NCI-H128 (cell line): ENCODE data around the gene EPHB1.
"Not testable (repeated sequence)": the region's sequence is repeated elsewhere in the genome, so short reads cannot be mapped to it uniquely, and the experiment has no call there.

Experiments
- DNase-seq: peaks from one replicate; lab custom pipeline; 2025; ENCODE audit not compliant: unreplicated experiment; lab: John Stamatoyannopoulos, UW

Gene EPHB1

DNA sequence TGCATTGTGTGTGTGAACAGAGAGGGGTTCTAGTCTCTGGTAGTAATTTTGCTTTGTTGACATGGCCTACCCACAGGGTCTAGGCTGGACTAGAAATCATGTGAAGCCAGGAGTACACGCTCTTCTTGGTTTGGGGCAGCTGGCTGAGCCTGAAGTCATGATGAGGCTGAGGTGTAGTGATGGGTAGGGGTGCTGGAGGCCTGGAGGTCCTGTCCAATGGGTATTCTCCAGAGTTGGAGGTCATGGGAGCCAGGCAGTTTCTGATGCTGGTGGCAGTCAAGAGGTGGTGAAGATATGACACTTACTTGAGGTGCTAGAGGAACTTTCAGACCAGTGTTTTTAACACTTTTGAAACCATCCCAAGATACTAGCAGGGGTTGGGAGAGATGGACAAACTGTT is 18.5 kb upstream of the EPHB1 start:
- no peak for DNase-seq

DNA sequence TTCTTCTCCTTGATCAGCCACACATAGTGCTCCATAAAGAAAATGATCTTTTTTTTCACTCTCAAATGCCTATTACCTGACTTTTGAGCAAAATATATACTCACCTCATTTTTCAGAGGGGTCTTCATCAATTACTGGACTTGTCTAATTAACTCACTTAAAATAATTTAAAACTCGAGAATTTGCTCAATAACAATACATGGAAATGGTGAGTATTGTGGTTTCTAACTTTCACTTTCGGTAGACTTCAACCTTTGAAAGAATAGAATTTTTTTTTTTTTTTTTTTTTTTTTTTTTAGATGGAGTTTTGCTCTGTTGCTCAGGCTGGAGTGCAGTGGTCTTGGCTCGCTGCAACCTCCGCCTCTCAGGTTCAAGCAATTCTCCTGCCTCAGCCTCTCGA is 17.7 kb upstream of the EPHB1 start:
- DNase-seq = no peak

DNA sequence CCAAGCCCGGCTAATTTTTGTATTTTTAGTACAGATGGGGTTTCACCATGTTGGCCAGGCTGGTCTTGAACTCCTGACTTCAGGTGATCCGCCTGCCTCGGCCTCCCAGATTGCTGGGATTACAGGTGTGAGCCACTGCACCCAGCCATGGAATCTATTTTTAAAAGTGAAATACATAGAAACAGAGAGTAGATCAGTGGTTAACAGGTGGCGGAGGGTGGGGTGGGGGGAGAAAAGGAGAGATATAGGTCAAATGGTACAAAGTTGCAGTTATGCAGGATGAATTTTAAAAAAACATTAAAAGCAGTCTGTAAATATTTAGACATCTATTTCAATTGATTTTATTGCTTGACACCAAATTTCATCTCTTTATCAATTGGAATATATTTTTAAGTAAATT is 6.8 kb upstream of the EPHB1 start:
- not testable (repeated sequence) for DNase-seq

DNA sequence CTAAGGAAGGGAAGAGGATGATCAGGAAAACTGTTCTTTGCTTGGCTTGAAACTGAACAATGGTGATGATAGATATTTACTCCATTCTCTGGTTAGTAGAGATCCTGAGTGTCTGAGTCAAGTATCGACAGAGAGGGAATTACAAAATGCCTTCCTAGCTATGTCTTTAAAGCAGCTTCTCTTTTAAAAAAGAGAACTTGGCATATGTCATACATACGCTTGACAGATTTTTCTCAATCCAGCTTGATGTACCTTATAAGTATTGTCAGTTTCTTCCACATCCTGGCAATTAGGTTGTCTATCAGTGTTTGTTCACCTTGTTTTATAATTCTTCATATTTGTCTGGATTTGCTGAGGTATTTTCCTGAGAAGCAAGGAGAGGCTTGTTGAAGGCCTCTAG is 5.0 kb upstream of the EPHB1 start:
- no peak for DNase-seq

DNA sequence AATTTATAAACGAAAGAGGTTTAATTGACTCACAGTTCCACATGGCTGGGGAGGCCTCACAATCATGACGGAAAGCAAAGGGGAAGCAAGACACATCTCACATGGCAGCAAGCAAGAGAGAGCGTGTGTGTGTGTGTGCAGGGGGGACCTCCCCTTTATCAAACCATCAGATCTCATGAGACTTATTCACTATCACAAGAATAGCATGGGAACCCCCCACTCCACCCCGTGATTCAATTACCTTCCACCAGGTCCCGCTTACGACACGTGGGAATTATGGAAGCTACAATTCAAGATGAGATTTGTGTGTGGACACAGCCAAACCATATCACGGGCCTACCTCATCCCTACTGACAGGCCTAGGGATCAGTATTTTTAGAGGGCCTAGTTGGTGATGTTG is 3.1 kb upstream of the EPHB1 start:
- DNase-seq = no peak

DNA sequence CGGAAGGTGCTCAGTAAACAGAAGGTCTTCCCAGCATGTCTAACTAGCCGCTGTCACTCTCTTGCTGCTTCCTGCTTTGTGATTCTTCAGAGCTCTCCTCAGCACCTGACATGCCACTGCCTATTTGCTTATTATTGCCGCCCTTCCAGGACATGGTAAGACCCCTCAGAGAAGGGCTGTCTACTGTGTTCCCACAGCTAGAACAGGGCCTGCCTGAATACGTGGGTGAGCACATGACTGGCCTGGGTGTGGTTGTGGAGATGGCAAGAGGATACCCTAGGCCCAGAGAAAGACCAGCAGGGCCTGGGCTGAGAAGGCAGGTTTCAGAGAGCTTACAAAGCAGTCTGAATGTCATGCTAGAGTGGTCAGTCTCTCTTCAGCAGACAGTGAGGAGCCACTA is 2.4 kb upstream of the EPHB1 start:
- DNase-seq = no peak

DNA sequence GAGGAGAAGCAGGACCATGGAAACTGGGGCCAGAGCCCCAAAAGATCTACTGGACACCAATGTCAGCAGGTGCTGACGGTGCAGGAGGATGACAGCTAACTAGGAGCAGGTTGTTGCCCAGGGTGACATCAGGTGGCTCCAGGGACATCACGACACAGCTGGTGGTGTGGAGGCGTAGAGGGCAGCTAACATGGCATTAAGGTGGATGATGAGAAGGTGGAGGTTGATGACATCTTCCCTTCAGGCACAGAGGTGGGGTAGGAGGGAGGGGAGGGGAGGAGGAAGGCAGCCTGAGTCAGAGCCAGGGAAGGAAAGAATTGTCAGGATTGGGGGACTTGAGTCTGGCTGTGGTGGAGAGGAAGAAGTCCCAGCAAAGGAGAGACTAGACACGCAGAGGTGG is 1.5 kb upstream of the EPHB1 start:
- no peak for DNase-seq

DNA sequence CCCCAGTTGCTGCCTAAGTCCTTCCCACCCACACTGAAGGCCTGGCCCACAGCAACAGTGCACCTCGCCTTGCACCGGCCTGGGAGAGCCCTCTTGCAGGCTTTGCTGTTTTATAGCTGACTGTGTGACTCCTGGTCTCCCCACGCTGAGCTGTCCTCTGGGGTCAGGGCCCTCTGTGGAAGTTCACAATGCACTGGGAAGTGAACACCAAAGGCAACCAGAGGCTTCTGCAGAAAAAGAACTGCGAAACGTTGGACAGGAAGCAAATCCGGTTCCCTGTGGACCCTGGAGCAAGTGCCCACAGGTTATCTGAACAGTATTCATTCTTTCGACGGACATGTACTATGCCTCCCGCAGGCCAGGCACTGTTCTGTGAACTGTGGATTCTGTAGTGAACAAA is 737 bp upstream of the EPHB1 start:
- DNase-seq = no peak

DNA sequence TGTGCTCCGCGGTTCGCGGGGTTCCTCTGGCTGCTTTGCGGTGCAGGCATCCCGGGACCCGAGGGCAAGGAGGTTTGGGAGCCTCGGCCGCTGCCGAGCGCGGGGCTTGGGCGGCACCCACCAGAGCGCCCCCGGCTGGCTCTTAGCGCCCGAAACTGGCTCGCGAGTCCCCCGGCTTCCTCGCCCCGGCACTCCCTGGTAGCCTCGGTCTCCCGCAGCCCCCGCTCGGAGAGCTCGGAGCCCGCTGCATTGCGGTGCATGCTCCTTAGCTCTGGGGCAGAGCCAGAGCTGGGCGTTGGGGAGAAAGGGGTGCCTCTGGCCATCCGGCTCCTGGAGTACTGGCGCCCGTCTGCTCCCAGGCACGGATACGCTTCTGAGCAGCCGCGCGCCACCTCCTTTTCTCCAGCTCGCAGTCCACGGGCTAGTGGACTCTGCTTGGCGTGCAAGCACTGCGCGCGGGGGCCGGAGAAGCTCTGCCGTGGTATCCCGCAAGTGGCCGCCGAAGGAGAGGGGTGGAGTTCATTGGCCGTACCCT is 753 bp downstream of the EPHB1 start:
- DNase-seq = no peak

DNA sequence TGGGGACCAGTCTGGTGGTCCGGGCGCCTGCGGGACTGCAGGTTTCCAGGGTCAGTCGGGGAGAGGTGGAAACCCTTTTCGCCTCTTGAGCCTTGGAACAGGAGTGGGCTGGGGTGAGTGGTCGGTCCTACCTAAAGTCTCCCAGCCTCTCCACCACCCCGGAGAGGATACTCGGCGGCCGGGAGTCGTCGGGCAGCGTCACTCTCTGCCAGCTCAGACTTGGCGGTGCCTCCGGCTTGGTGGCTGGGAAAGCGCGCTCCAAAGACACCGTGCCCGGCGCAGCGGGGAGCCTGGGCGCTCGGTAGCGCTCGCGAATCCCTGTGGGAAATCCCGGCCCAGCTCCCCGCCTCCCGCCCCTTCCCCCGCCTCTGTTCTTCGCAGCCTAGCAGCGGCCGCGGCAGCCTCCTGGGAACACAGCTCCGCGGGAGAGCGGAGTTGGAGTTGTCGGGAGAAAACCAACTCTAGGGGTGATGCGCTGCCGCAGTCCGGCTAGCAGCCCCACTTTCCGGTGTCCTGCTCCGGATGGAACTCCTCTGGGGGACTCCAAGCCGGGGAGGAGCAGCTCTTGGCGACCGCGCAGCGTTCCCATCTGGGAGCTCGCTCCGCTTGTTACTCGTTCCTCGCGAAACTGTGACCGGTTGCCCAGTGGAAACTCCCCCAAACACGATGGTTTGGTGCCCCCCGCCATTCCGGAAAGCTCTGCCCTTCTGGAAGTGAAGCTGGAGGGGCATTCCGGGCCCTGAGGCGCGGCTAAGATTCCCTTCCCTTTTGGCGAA is 1.4 kb downstream of the EPHB1 start:
- peak; percentile 21 for DNase-seq

DNA sequence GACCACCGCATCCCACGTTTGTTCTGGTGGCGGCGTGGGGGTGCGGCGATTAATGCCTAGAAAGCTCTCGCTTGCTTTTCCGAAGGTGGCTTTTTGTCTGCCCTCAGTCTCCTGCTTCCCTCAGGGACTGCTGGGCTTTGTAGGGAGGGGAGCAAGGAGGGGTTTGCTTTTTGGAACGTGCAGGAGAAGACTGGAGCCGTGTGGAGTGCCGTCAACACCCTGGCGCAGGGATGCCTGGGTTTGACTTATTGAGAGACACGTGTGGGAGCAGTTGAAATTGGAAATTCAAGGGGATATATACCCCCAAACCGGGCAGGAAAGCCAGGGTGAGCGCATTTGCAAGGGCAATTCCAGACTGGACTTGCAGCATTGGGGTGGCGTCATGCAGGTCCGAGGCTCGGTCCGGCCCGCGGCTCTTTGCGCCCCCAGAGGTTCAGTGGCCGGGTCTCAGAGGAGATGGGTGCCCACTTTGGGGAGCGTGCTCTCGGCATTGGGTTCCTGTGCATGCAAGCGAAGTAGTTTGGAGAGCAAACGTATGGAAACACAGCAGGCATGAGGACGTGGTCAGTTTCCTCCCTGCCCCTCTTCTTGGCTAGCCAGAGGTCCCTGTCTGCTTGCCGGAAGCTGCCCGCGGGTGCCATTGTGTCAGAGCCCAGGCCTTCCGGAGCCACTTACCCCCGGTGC is 2.1 kb downstream of the EPHB1 start:
- DNase-seq = no peak

DNA sequence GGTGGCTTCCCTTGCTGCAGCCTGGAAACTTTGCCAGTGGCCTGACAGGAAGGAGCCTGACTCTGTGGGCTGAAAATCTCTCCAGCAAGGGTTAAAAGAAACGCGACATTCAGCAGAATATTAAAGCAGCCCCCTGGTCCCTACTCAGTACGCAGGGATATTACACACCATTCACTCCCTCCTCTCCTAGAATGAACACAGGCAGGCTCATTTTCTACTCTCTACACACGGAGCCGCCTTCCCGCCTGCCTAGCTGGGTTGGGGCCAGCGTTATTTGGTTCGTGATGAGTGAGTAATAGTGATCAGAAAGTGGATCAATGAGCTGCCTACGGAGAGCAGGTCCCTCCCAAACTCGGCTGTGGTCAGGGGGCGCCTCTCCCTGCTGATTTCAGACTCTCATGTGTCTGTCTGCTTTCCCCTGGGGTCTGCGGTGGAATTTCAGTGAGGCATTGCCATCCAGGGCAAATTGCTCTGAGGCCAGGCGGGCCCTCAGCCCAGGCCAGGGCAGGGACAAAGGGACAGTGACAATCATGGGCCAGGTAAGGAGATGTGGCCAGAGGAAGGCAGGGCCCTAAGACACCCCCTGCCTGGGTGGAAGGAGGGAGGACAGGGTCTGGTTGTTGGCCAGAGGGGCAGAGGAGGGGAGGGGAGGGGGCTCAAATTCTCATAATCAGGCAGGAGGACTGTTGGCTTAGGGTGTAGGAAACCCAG is 2.8 kb downstream of the EPHB1 start:
- DNase-seq = no peak

DNA sequence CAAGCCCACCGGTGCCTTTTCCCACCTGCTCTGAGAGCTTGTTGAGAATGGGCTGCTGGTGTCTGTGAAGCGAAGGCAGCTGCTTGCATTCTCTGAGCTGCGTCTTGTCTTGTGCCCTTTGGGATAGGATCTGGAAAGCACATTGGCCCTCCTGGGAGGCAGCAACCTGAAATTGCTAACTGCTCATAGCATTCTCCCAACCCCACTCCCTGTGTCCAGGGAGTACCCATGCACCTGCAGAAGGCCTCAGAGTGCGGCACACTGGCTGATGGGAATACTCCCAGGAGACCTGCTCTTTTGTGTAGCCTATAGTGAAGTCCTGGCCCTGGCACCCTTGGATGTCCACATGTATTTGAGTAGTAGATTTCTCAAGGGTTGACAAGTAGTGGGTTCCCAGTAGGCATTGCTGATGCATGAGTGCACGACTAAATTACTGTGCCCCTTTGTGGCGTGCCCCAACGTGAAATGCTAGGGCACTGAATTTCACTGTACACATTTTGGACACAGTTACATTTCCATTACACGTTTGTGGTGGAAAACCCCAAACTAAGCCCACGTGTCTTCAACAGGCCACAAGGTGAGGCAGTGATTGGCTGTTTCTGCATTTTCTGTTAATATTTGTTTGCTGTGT is 3.7 kb downstream of the EPHB1 start:
- no peak for DNase-seq

DNA sequence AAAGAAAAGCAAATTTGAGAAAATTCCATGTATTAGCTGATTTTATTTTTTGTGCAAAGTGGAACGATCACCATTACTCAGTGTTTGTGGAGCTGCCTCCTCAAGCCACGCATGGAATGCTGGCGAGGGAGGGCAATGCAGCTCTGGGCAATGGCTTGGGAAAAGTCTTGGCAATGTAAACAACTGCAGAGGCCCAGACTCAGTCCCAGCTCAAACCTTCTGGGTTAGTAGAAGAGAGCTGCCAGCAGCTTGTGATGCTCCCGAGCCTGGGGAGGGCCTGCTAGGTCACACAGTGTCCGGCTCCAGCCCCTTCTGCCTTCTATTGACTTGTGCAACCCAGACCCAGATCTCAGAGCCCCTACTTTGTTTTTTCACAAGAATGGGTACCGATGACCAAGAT is 4.3 kb downstream of the EPHB1 start:
- no peak for DNase-seq

DNA sequence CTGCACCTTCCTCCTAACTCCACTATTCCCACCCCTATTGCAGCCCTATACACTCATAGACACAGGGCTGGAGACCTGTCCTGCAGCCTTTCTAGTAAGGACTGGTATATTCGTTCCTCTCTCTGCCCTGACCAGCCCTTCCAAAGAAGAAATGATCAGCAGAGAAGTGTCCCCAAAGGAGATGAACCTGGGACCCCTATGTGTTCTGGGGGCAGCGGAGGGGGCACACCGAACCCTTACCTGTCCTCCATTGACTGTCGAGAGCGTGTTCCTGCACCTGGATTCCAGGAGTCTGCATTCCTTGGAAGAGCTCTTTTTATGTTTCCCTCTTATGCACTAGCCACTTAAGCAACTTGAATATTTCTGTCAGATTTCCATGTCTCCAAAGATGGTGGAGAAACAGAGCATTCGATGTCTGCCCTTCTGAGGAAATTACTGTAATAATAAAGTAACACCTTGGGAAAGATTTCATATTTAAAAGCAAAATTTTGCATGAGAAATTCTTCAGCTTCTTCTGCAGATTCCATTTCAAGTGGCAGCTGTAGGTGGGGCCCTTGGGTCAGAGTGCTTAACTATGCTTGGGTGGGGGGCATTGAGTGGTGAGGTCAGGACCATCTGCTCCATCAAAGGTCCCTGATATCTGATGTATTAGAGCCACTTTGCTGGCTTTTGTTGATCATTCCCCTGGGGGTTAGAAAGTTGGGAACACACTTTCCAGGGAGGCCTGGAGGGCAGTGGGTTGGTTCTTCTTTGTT is 6.3 kb downstream of the EPHB1 start:
- no peak for DNase-seq

DNA sequence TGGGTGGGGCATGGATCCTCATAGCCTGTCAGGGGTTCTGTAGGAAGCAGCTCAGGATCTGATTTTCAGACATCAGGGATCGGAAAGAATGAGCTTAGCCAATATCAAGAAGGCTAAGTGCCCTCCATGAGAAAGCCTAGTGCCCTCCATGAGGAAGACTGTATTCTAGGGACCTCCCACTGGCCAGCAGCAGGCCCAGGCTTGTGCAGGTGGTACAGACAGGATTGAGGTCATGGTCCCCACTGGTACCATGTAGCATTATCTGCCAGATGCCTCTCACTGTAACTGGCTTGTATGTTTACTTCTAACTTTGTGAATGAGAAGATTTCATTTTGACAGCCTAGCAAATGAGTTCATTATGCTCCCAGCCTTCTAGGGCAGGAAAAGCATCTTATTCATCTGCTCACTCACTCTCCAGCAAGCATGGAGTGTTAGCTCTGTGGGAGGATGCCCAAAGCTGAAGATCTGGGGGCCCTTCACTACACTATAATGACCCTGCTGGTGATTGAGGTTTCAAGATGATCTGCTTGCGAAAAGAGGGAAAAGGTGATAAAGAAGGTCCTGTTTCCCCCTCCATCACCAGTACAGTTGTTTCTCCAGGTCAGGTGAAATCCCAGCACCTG is 7.5 kb downstream of the EPHB1 start:
- DNase-seq = no peak

DNA sequence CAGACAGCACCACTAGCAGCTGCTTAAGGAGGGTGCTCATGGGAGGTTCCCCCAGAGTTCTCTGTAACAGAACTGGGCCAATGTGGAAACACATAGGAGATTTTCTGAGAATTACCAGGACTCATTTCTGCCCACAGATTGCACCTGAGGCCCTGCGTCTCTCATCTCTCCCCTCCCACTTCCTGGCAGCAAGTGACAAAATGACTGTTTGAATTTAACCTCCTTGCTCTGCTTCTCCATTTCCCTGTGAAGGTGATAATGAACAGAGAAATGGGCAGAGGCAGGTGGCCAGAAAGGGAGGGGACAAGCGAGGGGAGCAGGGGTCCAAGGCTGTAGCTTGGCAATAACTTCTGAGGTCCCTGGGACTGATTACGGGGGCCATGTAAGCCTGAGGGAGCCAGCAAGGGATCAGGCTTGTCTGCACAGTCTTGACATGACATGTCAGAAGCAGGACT is 8.0 kb downstream of the EPHB1 start:
- no peak for DNase-seq

DNA sequence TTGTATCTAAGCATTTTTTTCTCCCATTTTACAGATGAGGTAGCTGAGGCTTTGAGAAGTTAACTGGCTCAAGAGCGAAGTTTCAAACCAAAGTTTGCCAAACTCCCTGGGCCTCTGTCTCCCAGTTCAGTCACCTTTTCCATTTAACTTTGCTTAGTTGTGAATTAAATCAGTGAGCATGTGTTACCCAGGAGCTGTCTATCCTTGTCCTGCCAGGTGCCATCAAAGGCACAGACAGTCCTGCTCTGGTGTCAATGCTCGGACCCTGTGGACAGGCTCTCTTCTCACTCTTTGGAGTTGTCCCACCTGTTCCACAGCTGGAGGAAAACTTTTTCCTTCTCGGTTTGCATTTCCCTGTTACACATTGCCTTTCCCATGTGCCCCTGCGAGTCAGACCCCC is 8.6 kb downstream of the EPHB1 start:
- no peak for DNase-seq

DNA sequence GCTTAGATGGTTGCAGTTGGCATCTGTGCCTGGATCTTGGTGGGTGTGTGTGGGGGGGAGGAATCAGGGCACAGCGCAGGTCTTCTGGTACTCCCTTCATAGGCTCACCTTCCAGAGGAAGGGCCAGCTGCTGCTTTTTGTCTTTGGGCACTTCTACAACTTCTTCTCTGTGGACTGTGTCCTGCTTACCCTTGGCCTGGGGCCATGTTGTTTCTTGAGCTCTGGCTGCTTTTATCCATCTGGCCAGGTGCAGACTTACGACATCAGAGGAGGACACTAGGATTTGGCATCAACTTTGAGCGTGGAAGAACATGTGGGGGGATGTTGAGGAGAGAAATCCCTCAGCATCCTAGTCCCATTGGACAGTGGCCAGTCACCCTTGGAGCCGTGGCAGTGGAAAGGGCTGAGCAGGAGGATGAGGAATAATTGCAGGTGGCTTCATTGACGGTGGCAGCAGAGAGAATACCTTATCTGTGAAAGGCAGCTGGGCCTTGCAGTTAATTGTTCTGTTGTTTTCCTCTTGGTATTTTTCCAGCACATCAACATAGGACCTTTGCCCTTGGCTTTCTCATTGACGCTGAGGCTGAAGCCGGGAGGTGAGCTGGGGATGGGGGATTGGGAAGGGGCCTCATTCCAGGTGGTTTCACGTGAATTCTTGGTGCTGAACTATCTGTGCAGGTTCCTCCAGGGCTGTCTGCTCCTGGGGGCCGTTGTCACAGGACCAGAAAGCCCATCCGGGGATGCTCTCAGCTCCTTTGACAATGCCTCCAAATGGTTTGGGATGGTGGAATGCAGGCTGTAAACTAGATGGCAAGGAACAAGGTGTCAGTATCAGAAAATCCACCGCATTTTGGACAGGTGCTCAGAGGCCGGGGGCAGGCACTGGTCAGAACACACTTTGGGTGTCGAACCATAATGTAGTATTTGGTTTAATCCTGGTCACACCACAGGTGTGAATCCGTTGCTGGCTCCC is 9.7 kb downstream of the EPHB1 start:
- no peak for DNase-seq
